Activated gamma-delta T cell treated with Interleukin-2 at 50 U/mL for 16 hours (primary cell): Measurements from ENCODE around the gene TPM2.
A peak's percentile ranks its signal among the peaks of the same experiment; 100 is the strongest.

Experiments used
- DNase-seq: peaks from one replicate; pipeline ENCODE4 v3.0.0-alpha.2; 2020

TPM2 gene

DNA sequence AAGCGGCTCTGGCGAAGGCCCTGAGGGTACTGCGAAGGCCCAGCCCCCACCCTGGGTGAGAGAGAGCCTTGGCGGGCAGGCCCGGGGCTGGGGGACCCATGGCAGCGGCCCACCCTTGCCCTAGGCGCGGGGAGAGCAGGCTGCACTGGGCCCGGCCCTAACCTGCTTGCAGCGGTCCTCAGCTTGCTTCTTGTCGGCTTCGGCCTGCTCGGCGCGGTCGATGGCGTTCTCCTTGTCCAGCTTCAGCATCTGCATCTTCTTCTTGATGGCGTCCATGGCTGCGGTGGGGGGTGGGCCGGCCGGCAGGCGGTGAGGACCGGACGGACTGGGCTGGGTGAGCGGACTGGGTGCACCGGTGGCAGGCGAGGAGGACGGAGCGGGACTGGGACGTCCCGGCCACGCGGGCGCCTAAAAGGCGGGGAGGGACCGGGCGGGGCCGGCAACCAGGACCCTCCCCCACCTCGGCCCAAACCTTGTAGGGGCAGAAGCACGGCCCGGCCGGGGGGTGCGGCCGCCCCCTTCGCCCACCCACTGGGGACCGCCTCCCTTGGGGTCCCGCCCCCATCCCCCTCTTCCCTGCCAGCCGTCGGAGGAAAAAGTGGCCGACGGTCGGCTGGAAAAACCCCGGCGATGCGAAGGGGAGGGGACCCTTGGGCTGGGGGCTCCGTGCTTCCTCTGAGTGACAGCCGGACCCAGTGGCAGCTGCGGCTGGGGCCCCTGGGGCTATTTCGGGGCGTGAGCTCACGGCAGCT lies at the start of gene TPM2:
TSS of gene TPM2 (minus strand) at position 384 of the 752 bp plus-strand sequence. CDS start at position 276, 108 bp downstream.
- DNase-seq: no peak

DNA sequence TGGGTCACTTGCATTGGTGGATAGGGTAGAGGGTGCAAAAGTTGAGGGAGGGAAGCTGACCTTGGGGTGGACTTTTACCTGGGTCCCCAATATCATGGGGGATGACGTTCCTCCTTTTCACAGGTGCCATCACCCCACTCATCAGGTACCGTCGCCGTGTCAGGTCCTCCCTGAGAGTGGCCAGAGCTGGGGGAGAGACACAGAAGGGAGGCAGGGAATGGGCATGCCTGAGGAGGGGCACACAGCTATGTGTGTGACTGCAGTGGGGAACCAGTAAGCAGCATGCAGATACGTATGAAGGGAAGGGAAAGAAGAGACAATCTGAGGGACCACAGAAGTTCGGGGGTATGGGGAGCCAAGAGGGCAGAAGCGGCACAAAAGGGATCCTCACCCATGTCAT lies 49.2 kb upstream of the TPM2 start:
- DNase-seq: no peak

DNA sequence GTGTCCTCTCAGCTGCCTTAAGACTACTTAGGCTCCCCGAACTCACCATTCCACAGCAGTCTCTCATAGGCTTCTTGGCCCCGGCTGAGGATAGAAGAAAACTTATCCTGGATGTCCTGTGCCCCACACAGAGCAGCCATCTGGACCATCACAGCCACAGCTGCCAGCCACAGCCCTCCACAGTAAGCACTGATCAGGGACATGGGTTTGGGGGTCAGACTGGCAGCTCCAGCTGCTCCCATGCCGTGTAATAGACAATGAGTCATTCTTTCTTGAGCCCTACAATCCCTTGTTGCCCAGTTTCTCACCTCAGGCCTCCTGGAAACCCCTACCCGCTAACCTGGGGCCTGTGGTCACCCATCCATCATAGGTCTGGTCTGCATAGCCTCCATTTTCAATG lies 48.5 kb upstream of the TPM2 start:
- DNase-seq: no peak

DNA sequence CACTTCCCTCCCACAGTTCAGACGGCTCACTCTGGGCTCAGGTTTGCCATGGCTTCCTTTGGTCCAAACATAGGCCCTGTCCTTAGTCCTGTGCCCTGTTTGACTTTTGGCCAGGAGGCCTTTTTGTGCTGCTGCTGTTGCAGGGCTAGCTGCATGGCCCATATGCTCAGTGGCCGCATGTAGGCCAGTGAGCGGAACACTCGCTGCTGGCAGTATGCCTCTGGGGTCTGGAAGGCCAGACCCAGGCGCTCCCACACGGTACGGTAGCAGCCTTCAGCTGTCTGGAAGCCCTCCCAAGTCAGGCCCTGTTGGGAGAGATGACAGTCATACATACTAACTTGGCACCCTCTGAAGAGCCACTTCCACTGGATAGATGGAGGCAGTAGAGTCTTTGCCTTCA lies 47.4 kb upstream of the TPM2 start:
- no peak for DNase-seq

DNA sequence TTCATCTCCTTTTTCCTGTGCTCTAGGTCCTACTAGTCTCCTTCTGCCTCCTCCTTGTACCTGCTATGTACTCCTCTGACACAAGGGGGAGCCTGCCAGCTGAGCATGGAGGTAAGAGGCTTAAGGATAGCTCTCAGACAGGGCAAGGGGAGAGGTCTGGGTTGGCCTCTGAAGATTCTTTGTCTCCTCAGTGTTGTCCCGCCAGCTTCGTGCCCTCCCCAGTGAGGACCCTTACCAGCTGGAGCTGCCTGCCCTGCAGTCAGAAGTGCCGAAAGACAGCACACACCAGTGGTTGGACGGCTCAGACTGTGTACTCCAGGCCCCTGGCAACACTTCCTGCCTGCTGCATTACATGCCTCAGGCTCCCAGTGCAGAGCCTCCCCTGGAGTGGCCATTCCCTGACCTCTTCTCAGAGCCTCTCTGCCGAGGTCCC lies 46.5 kb upstream of the TPM2 start:
- DNase-seq: peak; percentile 64

DNA sequence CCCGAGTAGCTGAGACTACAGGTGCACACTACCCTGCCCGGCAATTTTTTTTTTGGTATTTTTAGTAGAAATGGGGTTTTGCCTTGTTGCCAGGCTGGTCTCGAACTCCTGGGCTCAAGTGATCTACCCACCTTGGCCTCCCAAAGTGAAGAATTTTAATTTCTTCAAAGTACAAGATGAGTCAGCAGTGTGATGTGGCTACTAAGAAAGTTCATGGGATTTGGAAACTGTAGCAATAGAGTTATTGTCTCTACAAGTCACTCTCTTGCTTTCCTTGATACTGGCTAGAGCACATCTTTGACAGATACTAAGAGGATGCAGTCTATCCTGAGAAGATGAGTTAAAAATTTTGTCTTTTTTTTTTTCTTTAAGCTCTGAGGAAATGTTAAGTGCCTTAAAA lies 44.4 kb upstream of the TPM2 start:
- no peak for DNase-seq

DNA sequence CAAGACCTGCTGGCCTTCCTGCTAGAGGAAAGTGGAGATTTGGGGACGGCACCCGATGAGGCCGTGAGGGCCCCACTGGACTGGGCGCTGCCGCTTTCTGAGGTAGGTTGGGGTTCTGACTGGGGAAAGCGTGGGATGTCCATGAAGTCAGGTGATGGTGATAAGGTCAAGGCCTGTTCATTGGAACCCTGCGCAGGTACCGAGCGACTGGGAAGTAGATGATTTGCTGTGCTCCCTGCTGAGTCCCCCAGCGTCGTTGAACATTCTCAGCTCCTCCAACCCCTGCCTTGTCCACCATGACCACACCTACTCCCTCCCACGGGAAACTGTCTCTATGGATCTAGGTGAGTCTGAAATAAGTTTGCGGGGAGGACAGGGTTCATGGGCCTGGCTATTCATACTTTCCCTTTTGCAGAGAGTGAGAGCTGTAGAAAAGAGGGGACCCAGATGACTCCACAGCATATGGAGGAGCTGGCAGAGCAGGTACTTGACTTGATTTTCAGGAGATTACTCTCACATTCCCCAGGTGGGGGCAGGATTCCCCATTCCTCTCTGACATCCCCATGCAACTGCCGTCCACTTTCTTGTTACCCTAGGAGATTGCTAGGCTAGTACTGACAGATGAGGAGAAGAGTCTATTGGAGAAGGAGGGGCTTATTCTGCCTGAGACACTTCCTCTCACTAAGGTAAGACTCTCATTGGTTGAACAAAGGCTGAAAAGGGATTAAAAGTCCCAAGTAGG lies 43.2 kb upstream of the TPM2 start:
- no peak for DNase-seq

DNA sequence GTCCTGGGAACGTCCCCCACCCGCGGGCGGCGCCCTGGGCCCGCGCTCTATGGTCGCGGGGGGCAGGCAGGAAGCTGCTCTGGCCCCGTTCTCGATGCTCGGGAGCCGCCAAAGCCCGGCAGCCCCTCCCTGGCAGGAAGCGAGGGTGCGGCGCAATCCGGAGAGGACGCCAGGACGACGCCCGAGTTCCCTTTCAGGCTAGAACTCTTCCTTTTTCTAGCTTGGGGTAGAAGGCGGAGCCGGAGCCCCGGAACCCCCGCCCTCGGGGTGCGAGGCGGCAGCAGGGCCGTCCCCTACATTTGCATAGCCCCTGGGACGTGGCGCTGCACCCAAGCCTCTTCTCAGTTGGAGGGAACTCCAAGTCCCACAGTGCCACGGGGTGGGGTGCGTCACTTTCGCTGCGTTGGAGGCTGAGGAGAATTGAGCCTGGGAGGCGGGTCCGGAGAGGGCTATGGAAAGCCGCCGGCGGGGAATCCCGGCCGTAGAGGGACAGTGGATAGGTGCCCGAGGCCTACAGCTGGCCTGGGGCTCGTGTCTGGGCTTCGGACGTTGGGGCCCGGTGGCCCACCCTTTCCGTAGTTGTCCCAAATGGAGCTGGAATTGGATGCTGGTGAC lies 42.6 kb upstream of the TPM2 start, which contains the start of the genes CREB3 and TLN1:
TSS of gene CREB3 (plus strand) at position 482 of the 615 bp plus-strand sequence. CDS start at position 589, 107 bp downstream.
TSS of gene TLN1 (minus strand) at position 11 of the 615 bp plus-strand sequence. CDS start 6,501 bp downstream, outside the sequence.
- DNase-seq: peak; percentile 97

DNA sequence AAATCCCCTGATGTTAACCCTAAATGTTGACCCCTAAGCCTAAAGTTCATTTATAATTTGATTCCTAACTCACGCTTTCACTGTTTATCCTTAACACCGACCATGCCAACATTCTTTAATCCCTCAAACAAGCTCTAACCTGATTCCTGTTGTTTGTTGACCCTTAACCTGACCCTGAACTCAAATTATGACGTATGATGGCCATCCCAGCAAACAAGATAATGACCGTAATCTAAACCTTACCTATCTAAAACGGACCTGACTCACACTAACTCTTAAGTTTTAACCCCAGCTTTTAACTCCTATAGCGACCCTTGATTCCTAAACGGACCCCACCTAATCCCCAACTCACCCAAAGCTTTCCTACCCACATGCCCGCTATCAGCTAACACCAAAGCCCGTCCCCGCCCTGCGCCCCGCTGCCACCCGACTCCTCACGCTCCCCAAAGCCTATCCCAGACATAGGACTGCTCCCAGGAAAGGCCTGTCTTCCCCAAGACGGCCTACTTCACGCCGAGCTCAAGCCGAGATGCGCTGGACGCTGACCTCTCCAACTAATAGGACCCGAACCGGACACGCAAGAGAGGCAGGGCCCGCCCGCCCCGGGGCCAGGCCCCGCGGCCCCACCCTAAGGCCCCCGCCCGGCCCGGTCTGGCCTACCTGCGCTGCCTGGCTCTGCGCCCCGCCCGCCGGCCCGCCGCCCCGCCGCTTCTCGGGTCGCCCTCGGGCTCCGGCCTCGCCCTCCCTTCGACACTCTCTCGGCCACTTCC lies 41.9 kb upstream of the TPM2 start:
- DNase-seq: no peak

DNA sequence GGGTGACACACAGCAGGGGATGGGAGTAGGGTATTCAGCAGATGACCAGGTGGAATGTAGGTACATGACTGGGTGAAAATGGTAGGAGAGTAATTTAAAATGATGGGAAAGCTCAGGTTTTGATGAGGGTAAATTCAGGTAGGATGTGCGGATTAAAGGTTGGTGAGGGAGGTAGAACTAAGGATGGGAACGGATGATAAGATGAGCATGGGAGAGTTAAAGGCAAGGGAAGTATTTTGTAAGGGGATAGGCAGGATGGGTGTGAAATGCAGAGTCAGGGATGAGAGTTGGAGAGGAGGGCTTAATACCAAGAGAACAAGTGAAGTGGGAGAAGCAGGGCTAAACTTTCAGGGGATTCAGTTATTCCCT lies 40.7 kb upstream of the TPM2 start:
- DNase-seq: no peak

DNA sequence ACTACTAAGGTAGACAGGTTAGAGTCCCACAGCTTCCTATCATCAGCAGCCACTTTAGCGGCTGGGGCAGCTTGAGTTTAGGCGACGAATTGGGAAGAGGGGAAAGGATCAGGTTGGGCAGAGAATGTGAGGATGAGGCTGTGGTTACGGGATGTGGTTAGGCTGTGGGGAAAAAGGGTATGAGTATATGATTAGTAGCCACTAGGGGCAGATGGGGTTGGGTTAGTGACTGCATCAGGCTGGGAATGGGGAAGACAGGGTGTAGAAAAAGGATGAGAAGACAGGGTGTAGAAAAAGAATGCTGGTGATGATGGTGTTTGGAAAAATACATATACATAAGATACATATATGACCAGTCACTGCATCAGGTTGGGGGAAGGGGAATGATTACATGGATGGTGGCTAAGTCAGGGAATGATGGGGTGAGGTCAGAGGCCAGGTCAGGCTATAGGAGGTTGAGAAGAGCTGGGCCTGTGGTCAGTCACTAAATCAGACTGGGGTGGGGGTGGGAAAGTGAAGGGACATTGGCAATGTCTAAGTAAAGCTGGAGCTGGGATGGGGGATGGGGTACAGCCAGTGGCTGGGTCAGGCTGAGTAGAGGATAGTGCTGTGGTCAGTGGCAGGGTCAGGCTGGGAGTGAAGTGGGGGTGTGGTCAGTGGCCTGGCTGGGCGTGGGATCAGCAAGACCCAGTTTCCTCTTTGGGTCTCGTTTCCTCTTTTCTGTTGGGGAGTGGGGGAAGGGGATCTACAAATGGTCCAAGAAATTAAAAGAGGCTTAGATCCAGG lies 40.2 kb upstream of the TPM2 start:
- DNase-seq: no peak

DNA sequence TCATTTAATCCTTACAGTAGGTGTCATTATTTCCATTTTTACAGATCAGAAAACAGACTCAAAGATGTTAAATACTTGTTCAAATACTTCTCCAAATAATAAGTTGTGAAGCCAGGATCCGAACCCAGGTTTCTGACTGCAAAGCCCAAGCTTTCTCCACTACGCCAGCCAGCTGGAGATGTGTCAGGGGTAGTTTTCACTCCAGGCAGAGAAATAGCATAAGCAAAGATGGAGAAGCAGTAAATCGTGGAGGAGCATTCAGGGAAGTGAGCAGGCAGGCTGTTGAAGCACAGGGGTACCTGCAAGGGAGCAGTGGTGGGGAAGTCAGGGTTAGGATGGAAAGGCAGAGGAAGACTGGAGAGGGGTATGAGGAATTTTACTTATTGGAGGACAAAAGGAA lies 39.4 kb upstream of the TPM2 start:
- no peak for DNase-seq

DNA sequence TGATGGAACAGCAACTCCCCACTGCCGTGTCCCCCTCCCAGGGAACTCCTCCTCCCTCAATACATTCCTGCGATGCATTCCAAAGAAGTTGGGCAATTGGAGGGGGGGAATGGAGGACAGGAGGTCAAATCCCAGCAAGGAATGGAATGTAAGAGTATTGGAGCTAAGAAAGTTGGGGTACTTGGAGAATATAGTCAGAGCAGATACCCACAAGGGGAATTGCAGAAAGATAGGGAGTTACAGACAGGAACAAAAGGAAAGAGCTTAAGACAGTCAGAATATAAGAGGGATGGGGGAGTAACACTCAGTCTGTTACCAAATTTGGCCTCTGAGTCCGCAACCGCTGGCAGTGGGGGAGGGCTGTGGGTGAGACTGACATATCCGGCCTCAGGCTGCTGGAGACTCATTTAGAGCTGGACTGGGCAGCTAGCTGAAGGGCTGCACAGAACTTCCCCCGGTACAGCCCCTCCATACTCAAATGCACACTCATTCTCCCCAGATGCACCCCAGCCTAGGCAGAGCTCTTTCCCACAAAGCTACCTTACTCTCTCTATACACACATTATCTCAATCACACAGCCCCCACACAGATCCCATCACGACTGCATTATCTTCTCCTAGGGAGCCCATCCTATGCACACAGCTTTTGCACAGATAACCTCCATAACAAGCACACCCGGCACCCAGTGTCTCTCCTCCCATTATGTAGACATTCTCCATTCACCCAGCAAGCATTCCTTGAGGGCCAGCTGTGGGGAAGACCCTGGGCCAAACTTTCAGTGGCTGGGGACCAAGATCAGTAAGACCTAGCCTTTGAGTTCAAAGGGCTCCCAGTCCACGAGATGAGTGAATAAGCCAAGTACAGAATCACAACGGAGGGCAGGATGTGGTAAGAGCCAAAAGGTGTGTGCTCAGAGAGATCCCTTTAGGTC lies 38.6 kb upstream of the TPM2 start:
- DNase-seq: peak; percentile 35

DNA sequence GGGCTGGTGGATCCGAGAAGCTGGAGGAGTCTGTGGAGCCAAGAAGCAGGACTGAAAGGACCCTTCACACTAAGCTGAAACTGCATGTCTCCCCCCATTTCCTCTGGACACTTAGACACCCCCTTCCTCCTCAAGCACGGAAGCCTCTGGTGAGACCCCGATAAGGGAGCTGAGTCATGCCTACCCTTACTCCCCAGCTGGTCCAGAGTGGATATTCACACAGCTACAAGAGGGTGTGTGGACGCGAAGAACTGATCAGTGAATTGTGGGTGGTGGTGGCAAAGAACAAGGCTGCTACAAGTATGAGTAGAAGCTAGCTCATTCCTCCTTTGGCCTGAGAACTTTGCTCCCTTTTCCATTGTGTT lies 37.9 kb upstream of the TPM2 start:
- no peak for DNase-seq

DNA sequence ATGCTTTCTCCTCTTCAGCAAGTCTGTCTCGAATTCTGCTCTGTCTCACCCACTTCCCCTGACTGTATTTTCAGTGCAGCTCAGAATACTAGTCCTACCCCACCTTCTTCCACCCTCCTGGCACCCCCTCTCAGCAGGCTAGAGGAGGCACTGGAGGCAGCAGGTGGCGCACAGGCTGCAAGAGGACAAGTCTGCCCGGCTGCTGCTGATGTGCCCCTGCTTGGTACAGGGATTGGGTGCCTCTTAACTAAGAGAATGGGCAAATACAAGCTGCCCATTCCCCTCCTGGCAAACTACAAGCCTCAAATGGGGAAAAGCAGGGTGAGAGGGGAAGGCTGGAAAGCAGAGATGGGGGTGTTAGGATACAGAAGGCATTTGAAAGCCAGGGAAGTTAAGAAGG lies 37.2 kb upstream of the TPM2 start:
- DNase-seq: peak; percentile 53

DNA sequence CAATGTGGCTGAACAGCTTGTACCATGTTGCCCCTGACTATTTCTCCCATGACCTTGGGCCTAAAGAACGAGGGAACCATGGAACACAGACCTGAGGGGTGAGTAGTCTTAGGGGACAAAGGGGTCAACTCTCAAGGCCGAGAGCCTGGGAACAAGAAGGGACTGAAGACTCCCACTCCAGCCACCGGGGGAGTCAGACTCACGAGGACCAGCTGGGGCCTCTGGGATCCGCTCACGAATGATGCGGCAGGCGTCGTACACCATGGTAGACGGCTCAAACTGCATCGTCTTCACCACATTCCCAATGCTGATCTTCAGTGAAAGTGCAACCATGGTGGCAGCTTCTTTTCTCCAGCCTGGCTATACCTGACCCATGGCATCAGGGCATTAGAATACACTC lies 35.6 kb upstream of the TPM2 start:
- DNase-seq: no peak

DNA sequence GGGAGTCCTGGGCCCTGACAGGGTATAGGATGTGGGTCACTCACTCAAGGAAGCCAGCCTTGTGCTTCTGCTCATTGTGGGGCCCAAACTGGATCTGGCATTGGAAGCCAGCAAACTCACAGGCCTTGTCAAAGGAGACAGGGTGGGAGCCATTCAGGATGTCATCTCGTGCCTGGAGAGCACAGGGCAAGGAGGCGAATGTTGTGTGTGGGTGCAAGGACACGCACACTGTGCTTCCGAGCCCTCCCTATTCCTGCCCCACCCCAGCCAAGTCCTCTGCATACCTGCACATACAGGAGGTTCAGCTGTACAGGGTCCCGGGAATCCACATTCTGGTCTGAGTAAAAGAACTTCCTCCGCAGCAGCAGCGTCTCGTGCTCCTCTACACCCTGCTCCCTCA lies 34.2 kb upstream of the TPM2 start:
- no peak for DNase-seq

DNA sequence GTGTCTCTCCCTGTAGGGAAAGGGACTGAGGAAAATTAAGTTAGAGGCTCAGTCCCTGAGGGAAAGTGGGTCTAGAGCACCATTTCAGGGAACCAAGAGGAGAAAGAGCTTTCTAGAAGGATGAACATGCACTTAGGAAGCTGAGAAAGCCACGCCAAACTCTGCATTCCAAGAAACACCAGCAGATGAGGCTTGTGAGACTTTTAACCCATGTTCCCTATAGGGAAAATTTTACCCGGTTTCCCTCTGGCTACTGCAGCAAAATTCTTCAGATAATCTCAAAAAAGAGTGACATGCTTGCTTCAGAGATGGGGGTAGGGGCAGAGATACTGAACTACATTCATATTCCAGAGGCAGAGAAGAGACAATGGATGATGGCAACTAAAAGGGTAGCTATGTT lies 33.7 kb upstream of the TPM2 start:
- DNase-seq: no peak

DNA sequence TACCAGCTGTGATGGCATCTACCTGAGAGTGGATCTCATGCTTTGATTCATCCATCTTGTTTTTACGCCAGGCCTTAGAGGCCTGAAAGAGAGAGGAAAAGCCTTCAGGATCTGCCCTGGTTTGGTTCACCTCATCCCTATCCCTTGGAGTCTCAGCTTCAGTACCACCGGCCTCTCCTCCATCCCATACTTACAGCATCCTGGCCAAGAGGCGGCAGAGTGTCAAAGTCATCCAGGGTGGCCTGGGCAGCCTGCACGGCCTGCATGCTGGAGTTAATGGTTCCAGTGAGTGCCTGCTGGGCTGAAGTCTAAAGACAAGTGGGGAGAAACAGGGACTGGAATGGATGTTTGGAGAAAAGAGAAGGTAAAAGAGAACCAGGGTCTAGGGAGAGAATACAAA lies 29.8 kb upstream of the TPM2 start:
- DNase-seq: no peak

DNA sequence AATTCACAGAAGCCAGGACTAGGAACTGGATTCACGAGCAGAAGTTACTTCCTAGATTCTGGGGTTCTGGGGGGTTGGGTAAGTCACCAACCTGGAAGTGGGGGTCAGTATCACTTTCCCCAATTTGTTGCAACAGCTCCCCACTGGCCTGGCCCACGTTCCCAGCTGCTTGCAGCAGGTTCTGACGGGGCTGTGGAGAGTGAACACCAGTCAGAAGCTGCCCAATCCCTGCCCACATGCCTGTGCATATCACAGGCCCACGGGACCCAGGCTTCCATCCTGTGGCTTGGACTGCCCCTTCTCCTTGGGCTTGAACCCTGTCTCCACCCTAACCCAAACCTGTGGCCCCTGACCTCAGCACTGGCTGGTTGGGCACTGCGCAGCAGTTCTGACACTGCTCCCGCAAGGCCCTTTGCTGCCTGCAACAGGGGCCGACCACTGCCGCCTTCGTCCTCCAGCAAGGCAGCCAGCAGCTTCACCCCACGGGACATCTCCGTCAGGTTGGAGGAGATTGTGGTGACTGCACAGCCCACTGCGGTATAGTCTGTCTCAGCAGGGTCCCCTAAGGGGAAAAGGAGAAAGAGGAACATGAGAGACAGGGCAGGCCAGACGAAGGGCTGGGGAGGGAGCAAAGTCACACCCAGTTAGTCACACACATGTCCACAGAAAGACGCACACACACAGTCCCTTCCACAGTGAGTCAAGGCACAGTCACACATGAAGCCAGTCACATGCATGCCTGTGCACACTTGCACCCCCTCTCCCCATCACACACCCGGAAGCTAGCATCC lies 29.2 kb upstream of the TPM2 start:
- DNase-seq: no peak
